Measurements from ENCODE around the gene PPIAL4G.
"Not testable (repeated sequence)": the region's sequence is repeated elsewhere in the genome, so short reads cannot be mapped to it uniquely, and the experiment has no call there.

Gene PPIAL4G

GRCh38 chr1:148435406-148435805 is 47.7 kb downstream of the PPIAL4G start:
- H3K36me3 ChIP-seq (replicated peaks; ENCODE audit: low read depth, low read length): no peaks in the 10 kb centered on the region
- TF ChIP-seq CTCF (IDR thresholded peaks at IDR 0.05; ENCODE audit: low read depth, low read length) (no peak), EZH2phosphoT487 (IDR thresholded peaks at IDR 0.05; ENCODE audit: low read depth) (no peak)
- H4K20me1 ChIP-seq (ENCODE audit: insufficient read depth, low read length): no peaks in the 10 kb centered on the region
- no peaks in the 10 kb centered on the region for H3K4me1 ChIP-seq (ENCODE audit: low read length)
- no peaks in the 10 kb centered on the region for H3K27me3 ChIP-seq (ENCODE audit: low read depth, low read length)
- no peak overlapping the region for H3K9ac ChIP-seq (ENCODE audit: low read length)
- H3K79me2 ChIP-seq (ENCODE audit: low read length): no peaks in the 10 kb centered on the region
- no peak overlapping the region for H2AFZ ChIP-seq (ENCODE audit: low read depth, low read length)
- H3K9me3 ChIP-seq (ENCODE audit: insufficient read depth, low read length): no peaks in the 10 kb centered on the region
- H3K4me3 ChIP-seq (ENCODE audit: low read length): no peak overlapping the region
- H3K4me2 ChIP-seq (ENCODE audit: low read length): no peak overlapping the region
- H3K27ac ChIP-seq (ENCODE audit: low read length): no peak overlapping the region

- no peak overlapping the region for H3K9ac ChIP-seq (ENCODE audit: low read length)
- H2AFZ ChIP-seq (ENCODE audit: low read depth, low read length): no peak overlapping the region
- H3K27ac ChIP-seq (ENCODE audit: low read length): no peak overlapping the region
- no peaks in the 10 kb centered on the region for H4K20me1 ChIP-seq (ENCODE audit: insufficient read depth, low read length)
- no peaks in the 10 kb centered on the region for H3K79me2 ChIP-seq (ENCODE audit: low read length)
- TF ChIP-seq EZH2phosphoT487 (IDR thresholded peaks at IDR 0.05; ENCODE audit: low read depth): no peak
- TF ChIP-seq CTCF (IDR thresholded peaks at IDR 0.05; ENCODE audit: low read depth, low read length): no peak
- no peaks in the 10 kb centered on the region for H3K9me3 ChIP-seq (ENCODE audit: insufficient read depth, low read length)
- H3K4me2 ChIP-seq (ENCODE audit: low read length): no peak overlapping the region
- H3K36me3 ChIP-seq (replicated peaks; ENCODE audit: low read depth, low read length): no peaks in the 10 kb centered on the region
- no peaks in the 10 kb centered on the region for H3K27me3 ChIP-seq (ENCODE audit: low read depth, low read length)
- H3K4me1 ChIP-seq (ENCODE audit: low read length): no peaks in the 10 kb centered on the region
- no peak overlapping the region for H3K4me3 ChIP-seq (ENCODE audit: low read length)
These were observed 48.3 kb downstream of the PPIAL4G start for GRCh38 chr1:148434832-148435231.

- not testable (repeated sequence) for H3K27me3 ChIP-seq (ENCODE audit: low read depth, low read length); H4K20me1 ChIP-seq (ENCODE audit: insufficient read depth, low read length); H2AFZ ChIP-seq (ENCODE audit: low read depth, low read length); H3K4me1 ChIP-seq (ENCODE audit: low read length); H3K79me2 ChIP-seq (ENCODE audit: low read length); H3K9me3 ChIP-seq (ENCODE audit: insufficient read depth, low read length); H3K9ac ChIP-seq (ENCODE audit: low read length); H3K4me2 ChIP-seq (ENCODE audit: low read length); H3K4me3 ChIP-seq (ENCODE audit: low read length); H3K27ac ChIP-seq (ENCODE audit: low read length); H3K36me3 ChIP-seq (replicated peaks; ENCODE audit: low read depth, low read length)
These were observed 50.2 kb downstream of the PPIAL4G start for GRCh38 chr1:148432916-148433317.
